ENCODE measurements around the gene KCNS1. TPM values are rescaled to one million over a fixed set of nuclear protein-coding genes. Genes with fewer than 3 reads are reported as not detected.

KCNS1 gene
- total RNA-seq, 1 experiment from 2014 or later: not detected

DNA sequence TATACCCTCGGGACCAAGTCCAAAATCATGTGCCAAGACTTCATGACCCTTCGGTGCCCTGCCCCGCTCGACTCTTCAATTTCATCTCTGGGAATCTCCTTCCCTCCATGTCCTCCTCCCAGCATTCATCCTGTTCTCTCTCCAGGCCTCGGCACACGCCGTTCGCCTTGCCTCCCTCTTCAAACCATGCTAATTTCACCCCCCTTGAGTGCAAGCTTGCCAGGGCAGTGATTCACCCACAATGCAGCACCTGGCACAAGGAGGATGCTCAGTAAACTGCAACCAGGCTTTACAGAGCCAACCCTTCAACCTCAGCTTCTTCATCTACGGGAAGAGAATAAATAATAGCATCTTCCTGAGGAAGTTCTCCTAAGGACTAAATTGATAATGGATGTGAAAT lies 4.1 kb downstream of the KCNS1 start:
- H3K9ac ChIP-seq (ENCODE audit: low read length): no peak overlapping the region
- H3K9me2 ChIP-seq (replicated peaks; ENCODE audit: low read length): no peaks in the 10 kb centered on the region
- no TSS peak for BruUV-seq (replicated peaks)
- no peaks in the 10 kb centered on the region for H3K36me3 ChIP-seq (ENCODE audit: low read depth, low read length)
- no peak overlapping the region for H3K4me2 ChIP-seq (ENCODE audit: low read length)
- no peaks in the 10 kb centered on the region for H3K4me1 ChIP-seq (ENCODE audit: insufficient read depth, low read length)
- H4K20me1 ChIP-seq (ENCODE audit: low read length): no peaks in the 10 kb centered on the region
- H3K79me2 ChIP-seq (ENCODE audit: low read length): no peaks in the 10 kb centered on the region
- ATAC-seq (no peak), DNase-seq (no peak)
- intact Hi-C loops (cut with micrococcal nuclease): no loop called here
- H3K27ac ChIP-seq (ENCODE audit: low read length): no peak overlapping the region
- CTCF ChIA-PET: interaction anchor here (0.8 to 4.3 kb wide), 5 partner anchors 8 to 194 kb away, joined by 3 to 64 read pairs (median 4); no protein-coding TSS in a partner anchor
- H2AFZ ChIP-seq (ENCODE audit: low read length): no peak overlapping the region
- H3K27me3 ChIP-seq (ENCODE audit: low read length): no peaks in the 10 kb centered on the region
- POLR2A ChIA-PET (ENCODE audit: unreplicated experiment): no interaction called here
- no peaks in the 10 kb centered on the region for H3K9me3 ChIP-seq (ENCODE audit: low read length)
- TF ChIP-seq EZH2phosphoT487 (IDR thresholded peaks at IDR 0.05; ENCODE audit: borderline replicate concordance, low read length) (no peak), EZH2 (IDR thresholded peaks at IDR 0.05; ENCODE audit: low read length, unreplicated experiment) (no peak)
- TF ChIP-seq, protein P1, sequence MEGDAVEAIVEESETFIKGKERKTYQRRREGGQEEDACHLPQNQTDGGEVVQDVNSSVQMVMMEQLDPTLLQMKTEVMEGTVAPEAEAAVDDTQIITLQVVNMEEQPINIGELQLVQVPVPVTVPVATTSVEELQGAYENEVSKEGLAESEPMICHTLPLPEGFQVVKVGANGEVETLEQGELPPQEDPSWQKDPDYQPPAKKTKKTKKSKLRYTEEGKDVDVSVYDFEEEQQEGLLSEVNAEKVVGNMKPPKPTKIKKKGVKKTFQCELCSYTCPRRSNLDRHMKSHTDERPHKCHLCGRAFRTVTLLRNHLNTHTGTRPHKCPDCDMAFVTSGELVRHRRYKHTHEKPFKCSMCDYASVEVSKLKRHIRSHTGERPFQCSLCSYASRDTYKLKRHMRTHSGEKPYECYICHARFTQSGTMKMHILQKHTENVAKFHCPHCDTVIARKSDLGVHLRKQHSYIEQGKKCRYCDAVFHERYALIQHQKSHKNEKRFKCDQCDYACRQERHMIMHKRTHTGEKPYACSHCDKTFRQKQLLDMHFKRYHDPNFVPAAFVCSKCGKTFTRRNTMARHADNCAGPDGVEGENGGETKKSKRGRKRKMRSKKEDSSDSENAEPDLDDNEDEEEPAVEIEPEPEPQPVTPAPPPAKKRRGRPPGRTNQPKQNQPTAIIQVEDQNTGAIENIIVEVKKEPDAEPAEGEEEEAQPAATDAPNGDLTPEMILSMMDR (conservative IDR thresholded peaks at IDR 0.05; ENCODE audit: low read depth, low read length): no peak
- no peaks in the 10 kb centered on the region for H3F3A ChIP-seq (ENCODE audit: low read length, unreplicated experiment)
- H3K4me3 ChIP-seq (ENCODE audit: low read length): no peak overlapping the region

DNA sequence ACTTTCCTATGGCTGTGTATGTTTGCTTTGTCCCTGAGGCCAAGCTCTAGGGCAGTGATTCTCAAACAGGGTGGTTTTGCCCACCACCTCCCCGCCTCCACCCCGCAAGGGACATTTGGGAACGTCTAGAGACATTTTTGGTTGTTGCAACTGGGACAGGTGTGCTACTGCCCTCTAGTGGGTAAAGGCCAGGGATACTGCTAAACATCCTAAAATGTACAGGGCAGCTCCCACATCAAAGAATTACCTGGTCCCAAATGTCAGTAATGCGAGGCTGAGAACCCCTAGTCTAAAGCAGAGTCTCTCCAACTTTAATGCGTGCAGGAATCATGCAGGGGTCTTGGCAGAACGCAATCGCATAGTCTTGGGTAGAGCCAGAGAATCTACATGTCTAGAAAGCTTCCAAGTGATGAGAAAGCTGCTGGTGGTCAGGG lies 5.1 kb downstream of the KCNS1 start:
- Histone ChIP-seq H3K9me2 (replicated peaks; ENCODE audit: low read length) (no peaks in the 10 kb centered on the region), H3K4me3 (ENCODE audit: low read length) (no peak overlapping the region), H2AFZ (ENCODE audit: low read length) (peak overlapping the region; percentile 58), H4K20me1 (ENCODE audit: low read length) (no peaks in the 10 kb centered on the region), H3K36me3 (ENCODE audit: low read depth, low read length) (no peaks in the 10 kb centered on the region), H3K9me3 (ENCODE audit: low read length) (no peaks in the 10 kb centered on the region), H3K27ac (ENCODE audit: low read length) (no peak overlapping the region), H3K4me1 (ENCODE audit: insufficient read depth, low read length) (no peaks in the 10 kb centered on the region), H3K9ac (ENCODE audit: low read length) (no peak overlapping the region), H3K79me2 (ENCODE audit: low read length) (no peaks in the 10 kb centered on the region), H3K4me2 (ENCODE audit: low read length) (no peak overlapping the region), H3K27me3 (ENCODE audit: low read length) (no peaks in the 10 kb centered on the region), H3F3A (ENCODE audit: low read length, unreplicated experiment) (no peaks in the 10 kb centered on the region)
- peak; percentile 89 for ATAC-seq
- intact Hi-C loops (cut with micrococcal nuclease): loop anchor here (1.0 to 2.0 kb wide), 4 partner anchors 15 to 185 kb away; no protein-coding TSS in a partner anchor
- CTCF ChIA-PET: interaction anchor here (0.6 to 4.3 kb wide), 10 partner anchors 23 to 777 kb away, joined by 3 to 64 read pairs (median 4); no protein-coding TSS in a partner anchor
- no TSS peak for BruUV-seq (replicated peaks)
- POLR2A ChIA-PET (ENCODE audit: unreplicated experiment): interaction anchor here (0.6 to 0.8 kb wide), 2 partner anchors 10 to 132 kb away, joined by 3 read pairs; no protein-coding TSS in a partner anchor
- DNase-seq: peak; percentile 89
- TF ChIP-seq, protein P1 (conservative IDR thresholded peaks at IDR 0.05; ENCODE audit: low read depth, low read length): peak; percentile 86
- no peak for TF ChIP-seq EZH2 (IDR thresholded peaks at IDR 0.05; ENCODE audit: low read length, unreplicated experiment)

- Histone ChIP-seq H3K9me2 (replicated peaks; ENCODE audit: low read length) (no peaks in the 10 kb centered on the region), H4K20me1 (ENCODE audit: low read length) (no peaks in the 10 kb centered on the region), H3K36me3 (ENCODE audit: low read depth, low read length) (no peaks in the 10 kb centered on the region), H3K27ac (ENCODE audit: low read length) (no peak overlapping the region), H3K27me3 (ENCODE audit: low read length) (no peaks in the 10 kb centered on the region), H3K4me2 (ENCODE audit: low read length) (no peak overlapping the region), H3K9me3 (ENCODE audit: low read length) (no peaks in the 10 kb centered on the region), H3K4me3 (ENCODE audit: low read length) (no peak overlapping the region), H2AFZ (ENCODE audit: low read length) (peak overlapping the region; percentile 58), H3F3A (ENCODE audit: low read length, unreplicated experiment) (no peaks in the 10 kb centered on the region), H3K4me1 (ENCODE audit: insufficient read depth, low read length) (no peaks in the 10 kb centered on the region), H3K79me2 (ENCODE audit: low read length) (no peaks in the 10 kb centered on the region), H3K9ac (ENCODE audit: low read length) (no peak overlapping the region)
- POLR2A ChIA-PET (ENCODE audit: unreplicated experiment): no interaction called here
- ATAC-seq (peak; percentile 8; the same call in 1 of the 2 replicates), DNase-seq (no peak)
- intact Hi-C loops (cut with micrococcal nuclease): loop anchor here (1.0 to 2.0 kb wide), 4 partner anchors 14 to 184 kb away; no protein-coding TSS in a partner anchor
- TF ChIP-seq EZH2phosphoT487 (IDR thresholded peaks at IDR 0.05; ENCODE audit: borderline replicate concordance, low read length) (no peak), EZH2 (IDR thresholded peaks at IDR 0.05; ENCODE audit: low read length, unreplicated experiment) (no peak)
- TF ChIP-seq, protein P1 (conservative IDR thresholded peaks at IDR 0.05; ENCODE audit: low read depth, low read length): no peak
- BruUV-seq (replicated peaks): no TSS peak
- CTCF ChIA-PET: interaction anchor here (0.6 to 4.3 kb wide), 6 partner anchors 34 to 183 kb away, joined by 3 to 64 read pairs (median 4); no protein-coding TSS in a partner anchor
Observed at GRCh38 chr20:45094864-45095574, 5.9 kb downstream of the KCNS1 start.
